Activated CD8-positive, alpha-beta memory T cell treated with anti-CD3 and anti-CD28 coated beads, Interleukin-2, amount 50 U/mL, for 24 hours (primary cell): ENCODE measurements around the gene SLCO4A1.

Experiments used
- DNase-seq: peaks from one replicate; pipeline ENCODE4 v3.0.0-alpha.2; 2020; ENCODE audit errors: extremely low read depth

Gene SLCO4A1, protein sequence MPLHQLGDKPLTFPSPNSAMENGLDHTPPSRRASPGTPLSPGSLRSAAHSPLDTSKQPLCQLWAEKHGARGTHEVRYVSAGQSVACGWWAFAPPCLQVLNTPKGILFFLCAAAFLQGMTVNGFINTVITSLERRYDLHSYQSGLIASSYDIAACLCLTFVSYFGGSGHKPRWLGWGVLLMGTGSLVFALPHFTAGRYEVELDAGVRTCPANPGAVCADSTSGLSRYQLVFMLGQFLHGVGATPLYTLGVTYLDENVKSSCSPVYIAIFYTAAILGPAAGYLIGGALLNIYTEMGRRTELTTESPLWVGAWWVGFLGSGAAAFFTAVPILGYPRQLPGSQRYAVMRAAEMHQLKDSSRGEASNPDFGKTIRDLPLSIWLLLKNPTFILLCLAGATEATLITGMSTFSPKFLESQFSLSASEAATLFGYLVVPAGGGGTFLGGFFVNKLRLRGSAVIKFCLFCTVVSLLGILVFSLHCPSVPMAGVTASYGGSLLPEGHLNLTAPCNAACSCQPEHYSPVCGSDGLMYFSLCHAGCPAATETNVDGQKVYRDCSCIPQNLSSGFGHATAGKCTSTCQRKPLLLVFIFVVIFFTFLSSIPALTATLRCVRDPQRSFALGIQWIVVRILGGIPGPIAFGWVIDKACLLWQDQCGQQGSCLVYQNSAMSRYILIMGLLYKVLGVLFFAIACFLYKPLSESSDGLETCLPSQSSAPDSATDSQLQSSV

DNA sequence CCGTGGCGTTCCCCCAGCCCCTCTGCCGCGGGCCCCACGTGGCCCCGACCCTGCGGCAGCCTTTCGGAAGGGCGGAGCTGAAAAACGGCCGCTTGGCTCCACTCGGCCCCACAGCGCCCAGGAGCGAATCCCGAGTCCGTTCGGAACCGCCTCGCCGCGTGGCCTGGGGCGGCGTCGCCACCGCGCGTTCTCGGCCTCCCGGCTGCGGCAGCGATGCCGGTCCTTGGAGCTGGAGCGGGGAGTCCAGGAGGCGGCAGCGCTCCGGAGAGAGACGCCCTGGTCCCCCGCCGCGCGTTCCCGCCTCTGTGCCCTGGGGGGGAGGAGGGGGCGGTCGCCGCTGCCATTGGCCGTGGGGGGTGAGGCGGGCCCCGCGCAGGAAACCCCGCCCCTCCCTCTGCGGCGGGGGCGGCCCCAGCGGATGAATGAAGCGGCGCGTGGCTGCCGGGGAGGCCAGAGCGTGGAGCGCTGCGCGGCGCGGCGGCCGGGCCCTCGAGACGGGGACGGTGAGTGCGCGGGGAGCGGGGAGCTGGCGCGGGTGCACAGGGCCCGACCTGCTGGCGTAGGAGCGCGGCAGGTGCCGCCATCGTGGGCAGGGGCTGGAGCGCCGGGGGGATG, at the start of gene SLCO4A1:
TSS of gene SLCO4A1 (plus strand) at position 453 of the 615 bp plus-strand sequence. CDS start 13,952 bp downstream, outside the sequence.
- DNase-seq = no peak

DNA sequence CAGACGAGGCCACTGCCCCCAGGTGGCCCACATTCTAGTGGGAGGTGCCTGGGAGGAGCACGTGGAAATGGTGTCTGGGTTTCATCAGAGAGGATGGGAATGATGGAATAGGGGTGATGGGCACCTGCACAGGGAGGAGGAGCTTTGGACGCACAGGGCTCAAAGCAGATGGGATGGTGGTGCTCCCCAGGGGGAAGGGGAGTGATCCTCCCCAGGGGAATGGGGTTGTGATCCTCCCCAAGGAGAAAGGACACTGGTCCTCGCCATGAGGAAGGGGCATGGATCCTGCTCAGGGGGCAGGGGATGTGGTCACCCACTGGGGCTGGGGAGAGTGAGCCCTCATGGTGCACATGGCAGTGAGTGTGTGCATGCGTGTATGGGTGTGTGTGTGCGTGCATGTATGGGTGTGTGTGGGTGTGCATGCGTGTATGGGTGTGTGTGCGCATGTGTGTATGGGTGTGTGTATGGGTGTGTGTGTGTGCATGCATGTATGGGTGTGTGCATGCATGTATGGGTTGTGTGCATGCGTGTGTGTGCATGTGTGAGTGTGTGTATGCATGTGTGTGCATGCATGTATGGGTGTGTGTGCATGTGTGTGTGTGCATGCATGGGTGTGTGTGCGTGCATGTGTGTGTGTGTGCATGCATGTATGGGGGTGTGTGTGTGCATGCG, 49.7 kb upstream of the SLCO4A1 start:
- no peak for DNase-seq

DNA sequence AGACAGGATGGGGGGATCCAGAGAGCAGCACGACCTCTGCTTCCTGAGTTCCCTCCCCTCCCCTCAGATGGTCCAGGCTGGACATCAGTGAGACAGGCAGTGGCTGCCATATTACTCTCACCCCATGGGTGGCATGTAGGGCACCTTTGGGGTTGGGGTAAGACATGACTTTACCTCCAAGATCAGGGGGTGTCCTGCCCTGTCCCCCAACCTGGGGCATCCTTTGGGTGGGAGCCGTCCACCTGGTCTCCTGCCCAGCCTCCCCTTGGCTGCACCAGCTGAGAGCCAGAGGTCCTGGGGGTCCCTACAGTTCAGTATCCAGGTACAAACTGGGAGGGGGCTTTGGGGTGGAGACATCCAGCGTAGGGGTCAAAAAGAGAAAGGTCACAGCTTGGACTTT, 48.7 kb upstream of the SLCO4A1 start:
- DNase-seq = no peak

DNA sequence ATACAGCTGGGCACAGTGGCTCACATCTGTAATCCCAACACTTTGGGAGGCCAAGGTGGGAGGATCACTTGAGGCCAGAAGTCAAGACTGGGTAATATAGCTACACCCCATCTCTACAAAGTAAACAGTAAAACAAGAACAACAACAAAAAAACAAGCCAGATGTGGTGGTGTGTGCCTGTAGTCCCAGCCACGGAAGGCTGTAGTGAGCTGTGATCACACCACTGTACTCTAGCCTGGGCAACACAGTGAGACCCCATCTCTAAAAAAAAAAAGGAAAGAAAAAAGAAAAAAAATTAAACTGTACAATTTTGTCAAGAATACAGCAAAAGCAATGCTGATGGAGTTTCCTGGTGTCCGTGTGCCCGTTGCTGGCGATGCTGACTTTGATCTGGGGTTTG, 47.2 kb upstream of the SLCO4A1 start:
- DNase-seq = no peak

DNA sequence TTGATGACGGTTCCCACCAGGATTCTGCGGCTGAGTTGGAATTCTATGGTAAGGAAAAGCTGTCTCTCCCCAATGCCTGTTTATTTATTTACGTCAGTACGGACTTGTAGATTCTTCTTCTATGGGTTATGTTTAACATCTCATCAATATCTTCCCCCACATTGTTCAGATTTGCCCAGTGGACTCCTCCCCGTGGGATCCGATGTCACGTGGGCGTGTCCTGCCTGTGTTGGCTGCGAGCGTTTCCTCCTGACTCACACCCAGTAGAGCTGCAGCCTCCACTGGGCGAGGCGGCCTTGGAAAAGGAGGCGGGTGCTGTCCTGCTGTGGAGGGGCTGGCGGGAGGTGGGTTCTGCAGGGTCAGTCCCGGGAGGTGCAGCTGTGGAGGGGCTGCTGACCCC, 46.8 kb upstream of the SLCO4A1 start:
- no peak for DNase-seq

DNA sequence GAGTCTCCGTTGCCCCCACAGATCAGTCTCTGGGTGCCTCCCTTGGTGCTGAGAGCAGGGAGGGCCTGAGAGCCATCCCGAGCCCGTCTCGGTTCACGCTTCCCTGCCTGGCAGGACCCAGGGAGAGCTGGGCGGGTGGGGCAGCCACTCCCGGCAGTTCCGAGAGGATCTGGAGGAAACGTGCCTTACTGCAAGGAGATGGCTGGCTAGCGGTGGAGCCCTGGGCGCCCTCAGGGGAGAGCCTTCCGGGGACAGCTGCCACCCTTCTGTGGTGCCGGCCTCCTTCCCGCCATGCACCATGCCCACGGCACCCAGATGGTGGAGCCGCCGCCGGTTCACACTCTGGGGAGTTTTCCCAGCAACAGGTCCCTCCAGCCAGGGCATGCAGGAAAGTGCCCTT, 45.8 kb upstream of the SLCO4A1 start:
- no peak for DNase-seq

DNA sequence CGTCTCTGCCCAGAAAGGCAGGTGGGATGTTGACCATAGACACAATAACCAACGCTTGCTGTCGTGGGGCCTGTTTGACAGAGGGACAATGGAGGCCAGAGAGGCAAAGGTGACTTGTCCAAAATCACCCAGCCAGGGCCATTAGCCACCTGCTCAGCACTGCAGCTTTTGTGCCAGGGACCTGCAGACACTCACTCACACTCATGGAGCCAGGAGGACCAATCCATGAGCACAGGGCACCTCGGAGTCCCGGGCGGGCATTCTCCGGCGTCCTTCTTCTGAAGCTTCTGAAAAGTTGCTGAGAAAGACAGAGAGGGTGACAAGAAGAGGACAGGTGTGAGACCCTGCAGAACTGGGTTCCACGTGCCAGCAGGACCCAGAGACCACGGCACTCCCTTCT, 45.4 kb upstream of the SLCO4A1 start:
- no peak for DNase-seq

DNA sequence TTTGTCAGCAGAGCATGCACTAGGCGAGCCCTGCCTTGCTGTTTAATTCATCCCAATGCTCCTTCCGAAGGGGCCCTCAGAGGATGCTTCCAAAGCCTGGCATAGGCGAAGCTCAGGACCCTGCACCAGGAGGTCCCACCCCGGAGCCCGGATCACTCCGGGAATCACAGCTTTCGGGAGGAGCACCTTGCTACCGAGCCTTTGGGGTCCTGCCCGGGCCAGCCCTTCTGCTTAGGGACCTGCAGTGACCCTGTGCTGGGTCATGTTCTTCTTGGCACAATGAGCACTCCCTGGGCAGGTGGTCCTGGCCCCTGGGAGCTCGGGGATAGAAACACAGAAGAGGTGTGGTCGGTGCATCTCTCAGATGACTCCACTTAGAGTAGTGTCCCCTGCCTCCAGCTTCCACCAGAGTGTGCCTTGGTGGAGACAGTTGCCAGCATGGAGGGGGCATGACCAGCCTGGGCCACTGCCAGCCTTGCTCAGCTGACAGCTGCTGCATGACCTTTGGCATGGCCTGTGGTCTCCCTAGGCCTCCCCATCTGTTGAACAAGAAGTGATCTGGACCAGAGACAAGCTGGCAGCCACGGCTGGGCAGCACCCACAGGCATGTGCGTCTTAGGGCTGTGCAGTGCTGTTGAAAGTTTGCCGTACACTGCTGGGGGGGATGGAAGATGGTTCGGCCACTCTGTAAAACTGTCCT, 44.7 kb upstream of the SLCO4A1 start:
- DNase-seq = no peak

DNA sequence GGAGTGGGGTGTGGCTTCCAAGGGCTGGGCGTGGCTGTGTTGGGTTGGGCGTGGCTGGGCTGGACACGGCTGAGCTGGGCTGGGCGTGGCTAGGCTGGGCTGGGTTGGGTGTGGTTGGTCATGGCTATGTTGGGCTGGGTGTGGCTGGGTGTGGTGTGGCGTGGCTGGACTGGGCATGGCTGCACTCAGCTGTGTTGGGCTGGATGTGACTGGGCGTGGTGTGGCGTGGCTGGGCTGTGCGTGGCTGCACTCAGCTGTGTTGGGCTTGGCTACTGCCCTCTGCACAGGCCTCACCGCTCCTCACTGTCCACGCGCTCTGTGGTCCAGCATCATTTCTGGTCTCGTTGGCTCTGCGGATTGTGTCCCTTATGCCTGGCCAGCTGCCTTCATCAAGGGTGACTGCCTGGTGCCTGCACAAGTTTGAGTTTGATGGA, 43.5 kb upstream of the SLCO4A1 start:
- DNase-seq = no peak

DNA sequence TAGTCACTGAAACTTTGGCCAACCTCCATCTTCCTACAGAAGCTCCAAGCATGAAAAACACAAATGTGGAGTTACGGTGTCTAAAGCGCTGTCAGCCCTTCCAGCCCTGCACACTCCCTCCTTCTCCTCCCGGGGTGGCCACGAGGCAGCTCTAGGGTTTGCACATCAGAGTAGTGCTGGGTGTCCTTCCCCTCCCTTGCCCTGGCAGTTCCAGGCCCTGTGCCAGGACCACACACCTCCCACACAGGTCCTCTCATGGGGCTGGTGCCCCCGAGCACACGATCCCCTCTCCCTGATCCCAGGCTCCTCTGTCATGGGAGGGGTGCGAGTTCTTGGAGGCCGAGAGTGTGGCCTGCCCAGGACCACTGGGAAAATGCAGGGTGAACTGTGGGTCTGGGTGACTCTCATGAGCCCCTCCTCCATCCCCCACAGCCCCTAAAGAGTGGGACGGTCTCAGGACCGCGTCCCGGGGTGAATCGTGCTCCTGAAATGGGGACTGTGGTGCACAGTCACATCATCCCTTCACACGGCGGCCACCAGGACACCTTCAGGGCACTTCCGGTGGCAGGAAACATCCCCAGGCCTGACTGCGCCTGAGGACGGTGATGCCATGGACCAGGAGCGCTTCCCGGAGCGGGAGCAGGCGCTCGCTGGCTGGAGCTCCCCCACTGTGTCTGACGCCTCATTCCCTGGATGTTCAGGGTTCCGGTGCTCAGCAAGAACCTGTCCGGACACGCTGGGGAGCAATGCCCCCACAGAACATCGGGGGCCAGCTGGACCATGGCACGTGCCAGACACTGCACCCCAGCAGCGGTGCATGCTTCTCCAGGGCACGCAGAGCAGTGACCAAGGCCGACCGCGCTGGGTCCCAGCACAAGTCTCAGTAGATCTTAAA, 42.8 kb upstream of the SLCO4A1 start:
- no peak for DNase-seq

DNA sequence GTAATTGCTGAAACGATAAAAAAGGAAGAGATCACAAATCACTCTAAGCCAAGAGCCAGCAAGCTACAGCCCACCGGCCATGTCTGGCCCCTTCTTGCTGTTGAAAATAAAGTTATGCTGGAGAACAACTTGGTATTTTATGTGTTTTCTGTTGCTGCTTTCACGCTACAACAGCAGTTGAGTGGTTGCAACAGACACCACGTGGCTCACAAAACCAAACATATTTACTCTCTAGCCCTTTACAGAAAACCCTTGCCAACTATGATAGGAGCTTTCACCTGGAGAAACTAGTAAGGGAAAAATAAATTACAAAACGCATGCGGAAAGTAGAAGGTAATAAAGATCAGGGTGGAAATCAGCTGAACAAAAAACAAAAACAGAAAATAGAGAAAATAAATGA, 41.1 kb upstream of the SLCO4A1 start:
- DNase-seq = no peak

DNA sequence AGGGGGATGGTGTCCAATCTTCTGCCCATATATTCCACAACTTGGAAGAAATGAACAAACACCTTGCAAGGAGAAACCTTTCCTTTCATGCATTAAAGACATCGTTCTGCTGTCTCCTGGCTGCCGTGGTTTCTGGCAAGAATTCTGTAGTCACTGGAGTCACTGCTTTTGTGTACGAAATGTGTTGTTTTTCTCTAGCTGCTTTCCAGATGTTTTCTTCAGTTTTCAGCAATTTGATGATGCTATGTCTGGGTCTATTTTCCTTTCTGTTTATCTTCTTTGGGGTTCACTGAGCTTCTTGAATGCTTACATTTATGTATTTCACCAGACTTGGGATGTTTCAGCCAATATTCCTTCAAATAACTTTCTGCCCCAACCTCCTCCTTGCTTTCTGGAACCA, 40.6 kb upstream of the SLCO4A1 start:
- DNase-seq = no peak

DNA sequence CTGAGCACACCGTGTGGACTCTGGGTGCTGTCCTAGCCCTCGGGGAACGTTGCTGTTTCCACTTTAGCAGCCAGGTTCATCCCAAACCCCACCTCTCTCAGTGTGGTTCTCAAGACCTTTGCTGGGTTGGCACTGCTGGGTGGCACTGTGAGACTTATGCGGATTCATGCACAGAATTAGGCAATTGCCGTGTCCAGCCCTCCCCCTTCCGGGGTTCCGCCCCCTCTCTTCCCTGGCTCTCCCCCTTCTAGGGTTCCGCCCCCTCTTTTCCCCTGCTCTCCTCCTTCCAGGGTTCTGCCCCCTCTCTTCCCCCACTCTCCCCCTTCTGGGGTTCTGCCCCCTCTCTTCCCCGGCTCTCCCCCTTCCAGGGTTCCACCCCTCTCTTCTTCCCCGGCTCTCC, 39.8 kb upstream of the SLCO4A1 start:
- DNase-seq = no peak

DNA sequence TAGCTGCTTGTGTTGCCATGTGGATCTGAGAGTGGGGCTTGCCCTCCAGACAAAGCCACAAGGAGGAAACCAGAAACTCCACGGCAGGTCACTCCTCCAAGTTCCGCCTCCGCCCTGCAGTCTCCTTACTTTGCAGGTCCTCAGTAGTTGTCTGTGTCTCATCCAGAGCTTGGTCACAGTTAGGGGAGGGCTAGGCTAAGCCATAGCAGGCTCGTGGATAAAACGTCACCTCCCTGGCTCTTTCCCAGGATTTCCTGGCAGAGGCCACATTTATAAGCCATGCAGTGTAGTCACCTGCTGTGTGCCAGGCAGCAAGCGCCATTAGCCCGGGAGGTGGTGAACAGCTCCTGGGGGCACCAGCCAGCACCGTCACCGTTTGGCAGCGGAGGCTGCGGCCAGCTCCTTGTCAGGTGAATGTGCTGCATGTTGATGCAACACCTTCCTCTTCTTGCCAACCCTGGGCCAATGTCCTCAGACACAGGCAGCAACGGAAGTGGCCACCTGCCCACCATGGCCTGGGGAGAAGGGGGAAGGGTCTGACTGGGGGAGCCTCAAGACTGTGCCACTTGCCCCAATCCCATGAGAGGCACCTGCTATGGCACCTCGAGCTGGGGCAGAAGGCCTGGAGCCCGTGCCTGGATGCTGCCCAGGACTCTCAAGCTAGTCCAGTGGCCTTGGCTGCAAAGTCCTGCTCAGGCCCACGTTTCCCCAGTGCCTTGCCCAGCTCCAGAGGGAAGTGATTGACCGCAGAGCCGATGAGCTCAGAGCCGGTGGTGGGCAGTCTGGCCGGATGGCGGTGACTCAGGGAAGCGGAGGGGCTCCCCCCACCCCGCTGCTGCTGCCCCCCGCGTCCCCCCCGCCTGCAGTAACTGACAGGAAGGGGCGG, 39.0 kb upstream of the SLCO4A1 start:
- DNase-seq = no peak

DNA sequence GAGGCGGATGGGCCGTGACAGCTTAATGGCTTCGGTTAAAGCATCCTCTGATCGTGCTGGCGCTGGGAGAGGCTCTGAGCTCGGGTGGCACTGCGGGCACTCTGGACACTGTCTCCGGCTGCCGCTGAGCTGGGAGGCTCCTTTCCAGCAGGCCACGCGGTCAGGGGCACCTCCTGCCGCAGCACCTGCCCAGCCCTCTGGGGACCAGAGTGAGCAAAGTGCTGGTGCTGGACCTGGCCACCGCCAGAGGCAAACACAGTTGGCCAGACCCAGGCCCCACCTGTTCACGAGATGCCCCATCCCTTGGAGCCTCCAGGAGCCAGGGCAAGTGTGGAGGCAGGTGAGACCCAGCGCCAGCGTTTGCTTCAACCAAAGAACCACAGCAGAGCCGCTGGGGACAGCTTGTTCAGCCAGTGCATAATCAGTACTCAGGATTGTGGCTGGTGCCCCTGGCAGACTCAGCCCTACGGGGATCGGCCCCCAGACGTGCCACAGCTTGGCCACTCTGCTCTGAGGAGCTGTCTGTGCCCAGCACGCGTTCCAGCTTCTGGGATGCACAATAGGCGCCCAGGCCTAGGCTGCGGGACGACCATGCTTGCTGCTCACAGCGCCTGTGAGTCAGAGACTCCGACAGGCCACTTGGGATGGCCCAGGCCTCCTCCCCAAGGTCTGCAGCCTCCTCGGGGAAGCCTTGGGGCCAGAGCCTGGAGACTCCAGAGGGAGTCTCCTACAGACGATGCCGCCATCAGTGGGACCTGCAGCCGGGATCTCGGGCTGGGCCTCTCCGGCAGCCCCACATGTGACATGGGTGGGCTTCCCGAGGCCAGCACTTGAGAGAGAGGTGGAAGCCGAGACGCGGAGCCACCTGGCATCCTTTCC, 38.2 kb upstream of the SLCO4A1 start:
- DNase-seq = no peak

DNA sequence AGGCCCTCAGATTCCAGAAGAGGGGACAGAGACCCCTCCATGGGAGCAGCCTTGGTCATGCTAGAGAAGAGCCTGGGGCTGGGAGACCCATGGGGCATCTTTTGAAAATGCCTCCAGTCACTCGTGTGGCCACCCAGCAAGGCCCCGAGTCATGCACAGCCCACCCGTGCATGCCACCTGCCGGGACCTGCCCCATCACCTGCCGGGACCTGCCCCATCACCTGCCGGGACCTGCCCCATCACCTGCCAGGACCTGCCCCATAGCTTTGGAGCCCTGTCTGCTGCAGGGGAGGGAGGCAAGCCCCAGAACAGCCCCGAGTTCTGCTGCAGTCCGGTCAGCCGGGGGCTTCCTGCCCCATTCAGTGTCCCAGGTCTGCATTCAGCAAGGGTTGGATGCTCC, 37.5 kb upstream of the SLCO4A1 start:
- no peak for DNase-seq

DNA sequence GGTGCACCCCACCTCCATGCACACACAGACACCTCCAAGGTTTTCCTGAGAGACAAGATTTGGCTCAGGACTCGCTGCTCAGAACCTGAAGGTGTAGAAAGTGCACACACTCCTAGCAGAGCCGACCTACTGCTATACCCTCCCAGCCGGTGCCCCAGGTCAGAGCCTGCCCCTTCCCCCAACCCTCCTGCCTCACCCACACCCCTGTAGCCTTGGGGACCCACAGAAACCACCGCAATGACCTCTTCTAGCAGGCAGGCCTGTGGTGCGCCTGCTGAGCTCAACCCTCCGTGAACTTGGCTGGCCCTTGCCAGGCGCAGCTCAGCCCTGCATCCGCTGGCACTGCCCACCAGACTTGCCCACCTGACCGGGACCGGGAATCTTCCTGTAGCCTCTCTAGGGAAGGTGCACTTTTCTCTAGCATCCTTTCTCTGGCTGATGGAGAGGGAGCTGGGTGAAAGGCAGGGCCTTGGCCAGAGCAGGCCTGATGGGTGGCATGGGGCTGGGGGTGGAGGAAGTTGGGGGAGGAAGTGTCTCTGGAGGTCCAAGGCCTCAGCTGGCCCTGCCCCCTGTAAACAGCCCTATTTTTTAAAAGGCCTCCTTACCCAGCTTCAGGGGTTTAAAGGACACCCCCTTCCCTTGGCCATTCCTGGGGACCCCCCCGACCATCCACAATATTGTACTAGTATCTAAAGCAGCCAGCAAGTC, 36.9 kb upstream of the SLCO4A1 start:
- DNase-seq = no peak

DNA sequence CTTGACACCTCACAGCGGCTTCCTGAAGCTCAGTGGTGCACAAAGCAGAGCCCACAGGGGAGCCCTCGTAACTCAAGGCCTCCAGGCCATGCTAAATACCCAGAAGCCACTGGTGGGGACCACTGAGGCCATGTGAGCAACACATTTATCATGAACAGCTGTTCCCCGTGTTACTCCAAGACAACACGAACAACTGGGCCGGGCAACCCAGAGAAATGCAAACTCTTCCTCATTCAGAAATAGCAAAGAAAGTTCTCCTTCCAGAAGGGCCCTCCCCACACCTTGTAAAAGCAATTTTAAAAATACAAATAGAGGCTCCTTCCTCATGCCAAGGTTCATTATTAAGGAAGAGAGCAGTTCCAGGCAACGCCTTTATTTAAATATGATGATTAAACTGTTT, 36.3 kb upstream of the SLCO4A1 start:
- no peak for DNase-seq
